GM19238 (cell line): ENCODE measurements around the gene ITPKB.
"Not testable (repeated sequence)": the region's sequence is repeated elsewhere in the genome, so short reads cannot be mapped to it uniquely, and the experiment has no call there.

Experiments used
- DNase-seq: peaks from one replicate; pipeline ENCODE4 v3.0.0; 2011; ENCODE audit warnings: low spot score; ENCODE audit not compliant: insufficient read length

Gene ITPKB

GRCh38 chr1:226603022-226603857, 135.8 kb downstream of the ITPKB start:
- no peak for DNase-seq

- DNase-seq = no peak
Measured at GRCh38 chr1:226602186-226603021, 136.7 kb downstream of the ITPKB start.

DNA sequence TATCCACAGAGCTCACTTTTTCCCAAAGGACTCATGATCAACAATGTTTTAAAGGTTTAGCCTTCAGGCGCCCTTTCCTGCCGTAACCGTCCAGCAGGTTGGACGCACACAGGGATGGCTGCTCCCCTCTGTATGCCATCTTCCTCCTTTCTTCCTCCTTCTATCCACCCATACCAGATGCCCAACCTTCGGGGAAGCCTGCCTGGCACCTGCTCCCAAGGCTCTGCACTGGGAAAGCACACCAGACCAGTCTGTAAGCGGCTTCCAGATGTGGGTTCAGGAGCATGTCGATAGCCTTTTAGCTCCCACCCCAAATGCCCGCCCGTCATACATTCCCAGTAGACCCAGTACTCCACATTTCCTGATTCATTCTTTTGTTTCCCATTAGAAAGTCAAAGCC, 137.6 kb downstream of the ITPKB start:
- DNase-seq = no peak

DNA sequence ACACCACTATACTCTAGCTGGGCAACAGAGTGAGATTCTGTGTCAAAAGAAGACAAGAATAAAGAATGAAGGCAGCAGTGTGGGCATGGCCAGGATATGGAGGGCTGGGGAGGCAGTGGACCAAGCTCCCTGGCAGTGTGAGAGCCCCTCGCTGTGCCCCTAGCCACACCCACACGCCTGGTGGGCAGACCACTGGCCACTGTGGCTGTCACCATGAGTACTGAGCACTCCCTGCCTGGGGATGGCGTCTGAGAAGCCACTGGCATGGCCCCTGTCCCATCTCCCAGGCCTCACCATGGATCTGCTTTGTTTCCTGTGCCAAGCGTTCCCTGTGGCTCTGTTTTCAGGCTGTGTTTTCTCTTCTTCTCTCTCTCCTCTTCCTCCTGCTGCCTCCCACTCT, 138.8 kb downstream of the ITPKB start:
- DNase-seq = no peak

GRCh38 chr1:226599636-226600238, 139.3 kb downstream of the ITPKB start:
- no peak for DNase-seq

- not testable (repeated sequence) for DNase-seq
Measured at GRCh38 chr1:226598955-226599354, 140.1 kb downstream of the ITPKB start.

- DNase-seq = no peak
Measured at GRCh38 chr1:226598455-226598849, 140.6 kb downstream of the ITPKB start.

- no peak for DNase-seq
Measured at GRCh38 chr1:226597616-226598454, 141.2 kb downstream of the ITPKB start.

GRCh38 chr1:226596531-226597165, 142.4 kb downstream of the ITPKB start:
- DNase-seq = no peak

DNA sequence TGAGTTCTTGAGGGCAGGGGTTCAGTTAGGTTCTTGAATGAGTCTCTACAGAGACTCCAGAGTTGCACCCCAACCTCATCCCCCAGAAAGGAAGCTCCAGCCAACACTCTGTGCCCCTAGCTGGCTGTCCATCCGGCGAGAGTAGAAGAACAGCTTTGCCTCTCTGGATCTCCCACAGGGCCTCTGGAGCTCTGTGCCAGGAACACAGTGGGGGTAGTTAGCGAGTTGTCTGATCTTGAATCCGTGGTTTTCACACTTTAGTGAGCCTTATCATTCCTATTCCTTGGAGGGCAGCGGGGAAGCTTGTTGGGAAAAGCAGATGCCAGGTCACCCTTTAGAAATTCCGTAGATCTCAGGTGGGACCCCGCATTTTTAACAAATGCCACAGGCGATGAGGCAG, 145.5 kb downstream of the ITPKB start:
- no peak for DNase-seq

DNA sequence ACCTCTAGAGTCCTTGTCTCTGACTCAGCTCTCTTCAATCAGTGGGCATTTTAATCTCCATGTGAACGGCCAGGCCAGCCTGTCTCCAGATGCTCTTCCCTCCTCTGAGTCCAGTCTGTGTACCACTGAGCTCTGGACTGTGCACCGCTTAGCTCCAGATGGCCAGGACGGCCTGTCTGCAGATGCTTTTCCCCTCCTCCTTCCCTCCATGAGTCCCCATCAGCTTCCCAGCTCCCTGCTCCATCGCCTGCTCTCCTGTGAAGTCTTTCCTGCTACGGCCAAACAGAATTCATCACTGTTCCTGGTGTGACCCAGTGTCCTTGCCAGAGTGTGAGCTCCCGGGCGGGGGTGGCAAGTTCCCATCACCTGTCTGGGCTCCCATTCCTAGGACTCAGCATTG, 148.5 kb downstream of the ITPKB start:
- DNase-seq = no peak

DNA sequence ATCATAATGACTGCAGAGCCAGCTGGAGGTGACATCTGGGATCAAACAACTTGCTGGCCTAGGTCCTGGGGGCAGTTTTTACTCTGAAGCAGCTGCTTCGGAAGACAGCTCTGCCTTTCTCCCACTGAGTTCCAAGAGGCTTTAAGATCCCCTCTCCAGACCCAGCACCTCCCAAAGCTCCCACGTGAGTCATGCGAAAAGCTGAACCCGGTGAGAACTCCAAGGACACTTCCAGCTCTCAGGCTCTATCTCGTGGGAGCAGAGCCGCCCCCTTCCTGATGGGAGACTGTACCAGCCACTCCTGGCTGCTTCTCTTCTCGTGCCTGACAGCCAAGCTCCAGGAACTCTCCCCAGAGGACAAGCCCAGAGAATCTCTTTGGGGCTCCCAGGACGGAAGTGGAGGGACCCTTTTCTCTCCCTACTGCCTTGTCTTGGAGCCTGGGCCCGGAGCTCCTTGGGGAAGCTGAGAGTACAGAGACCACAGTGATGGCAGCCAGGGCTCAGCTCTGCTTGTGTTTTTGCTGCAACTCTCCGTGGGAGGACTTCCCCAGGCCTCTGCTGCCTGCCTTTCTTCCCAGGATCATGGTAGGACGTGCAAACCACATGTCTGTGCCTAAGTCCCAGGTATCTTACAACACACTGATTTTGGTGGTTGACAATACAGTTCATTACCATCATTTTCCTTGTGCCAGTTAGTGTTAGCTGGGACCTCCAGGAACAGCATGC, 149.9 kb downstream of the ITPKB start:
- DNase-seq = no peak

DNA sequence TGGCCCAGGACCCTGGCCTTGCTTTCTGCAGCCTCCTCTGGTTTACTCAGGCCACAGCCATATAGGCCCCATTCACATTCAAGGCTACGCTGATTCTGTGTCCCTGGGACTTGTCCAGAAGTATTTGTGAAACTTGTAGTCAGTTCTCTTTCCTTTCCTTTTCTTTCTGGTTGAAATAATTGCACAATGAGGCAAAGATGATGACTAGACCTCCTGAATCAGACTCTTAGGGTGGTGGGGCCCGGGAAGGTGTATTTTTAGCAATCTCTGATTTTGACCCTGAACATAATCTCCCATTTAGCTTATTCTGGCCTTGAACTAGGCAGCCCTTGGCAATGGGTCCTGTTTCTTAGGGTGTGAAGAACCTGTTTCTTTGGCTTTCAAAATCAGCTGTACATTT, 150.6 kb downstream of the ITPKB start:
- DNase-seq = no peak

- no peak for DNase-seq
Measured at GRCh38 chr1:226586650-226587422, 152.2 kb downstream of the ITPKB start.

DNA sequence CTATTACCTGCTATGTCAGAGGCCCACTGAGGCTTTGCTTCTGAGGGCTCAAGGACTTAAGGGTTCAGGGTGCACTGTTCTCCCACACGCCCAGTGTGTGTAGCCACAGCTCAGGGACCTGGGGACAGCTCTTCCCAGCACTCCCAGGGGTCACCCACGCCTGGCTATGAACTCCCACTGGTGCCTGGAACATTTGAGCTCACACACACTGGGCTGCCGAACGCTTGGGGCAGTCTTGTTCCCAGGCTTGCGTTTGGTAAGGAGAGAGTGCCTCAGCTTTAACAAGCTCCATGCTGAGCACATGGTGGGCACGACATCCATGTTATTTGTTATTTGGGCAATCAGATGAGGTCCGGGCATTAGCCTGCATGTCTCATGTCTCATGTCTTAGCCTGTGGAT, 153.0 kb downstream of the ITPKB start:
- DNase-seq = no peak

- DNase-seq = no peak
Measured at GRCh38 chr1:226584164-226584563, 154.9 kb downstream of the ITPKB start.

- DNase-seq = no peak
Measured at GRCh38 chr1:226582966-226583365, 156.1 kb downstream of the ITPKB start.
